Measurements from ENCODE around the gene CCAR1.
"Not testable (repeated sequence)": the region's sequence is repeated elsewhere in the genome, so short reads cannot be mapped to it uniquely, and the experiment has no call there.

The CCAR1 gene

GRCh38 chr10:68828083-68828601, 107.1 kb downstream of the CCAR1 start:
- peak in 1 of 2 donors; percentile 18 for DNase-seq

DNA sequence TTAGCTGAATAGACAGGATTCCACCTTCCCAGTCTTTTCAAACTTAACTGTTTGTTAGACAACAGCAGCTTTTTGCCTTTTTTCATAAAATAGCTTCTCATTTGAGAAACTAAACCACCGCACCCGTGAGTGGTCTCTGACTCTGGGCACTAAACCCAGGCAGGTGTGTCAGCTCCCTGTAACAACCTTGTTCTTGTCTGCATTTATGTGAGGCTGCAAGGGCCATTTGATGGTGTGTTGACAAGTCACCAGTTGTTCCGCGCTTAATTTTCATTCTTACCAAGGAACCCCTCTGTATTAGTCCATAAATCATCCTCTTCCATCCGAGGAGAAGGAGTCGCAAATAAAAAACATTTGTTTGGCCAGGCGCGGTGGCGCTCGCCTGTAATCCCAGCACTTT, 107.8 kb downstream of the CCAR1 start:
- no peak for DNase-seq

- no peak for DNase-seq
Measured at GRCh38 chr10:68829521-68829920, 108.5 kb downstream of the CCAR1 start.

- no peak for DNase-seq
Measured at GRCh38 chr10:68829952-68830351, 108.9 kb downstream of the CCAR1 start.

- no peak for DNase-seq
Measured at GRCh38 chr10:68831961-68832455, 111.0 kb downstream of the CCAR1 start.

- no peak for DNase-seq
Measured at GRCh38 chr10:68832601-68833000, 111.6 kb downstream of the CCAR1 start.

- no peak for DNase-seq
Measured at GRCh38 chr10:68837626-68838322, 116.7 kb downstream of the CCAR1 start.

DNA sequence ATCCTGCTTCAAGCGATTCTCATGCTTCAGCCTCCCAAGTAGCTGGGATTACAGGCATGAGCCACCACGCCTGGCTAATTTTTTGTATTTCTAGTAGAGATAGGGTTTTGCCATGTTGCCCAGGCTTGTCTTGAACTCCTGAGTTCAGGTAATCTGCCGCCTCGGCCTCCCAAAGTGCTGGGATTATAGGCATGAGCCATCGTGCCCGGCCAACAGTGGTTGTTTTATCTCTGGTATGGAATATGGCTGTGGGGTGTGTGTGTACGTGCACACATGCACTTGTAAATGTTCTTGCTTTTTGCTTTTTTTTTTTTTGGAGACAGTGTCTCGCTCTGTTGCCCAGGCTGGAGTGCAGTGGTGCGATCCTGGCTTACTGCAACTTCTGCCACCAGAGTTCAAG, 119.6 kb downstream of the CCAR1 start:
- DNase-seq = not testable (repeated sequence)
